Brain microvascular endothelial cell (primary cell): ENCODE data around the gene DAB1.
A peak's percentile ranks its signal among the peaks of the same experiment; 100 is the strongest.

ENCODE experiments used
- DNase-seq: peaks from one replicate; pipeline ENCODE4 v3.0.0-alpha.2; 2020
- H3K27ac ChIP-seq: fragments of 250-450 bp; sonication (Bioruptor Pico); 2 replicates; pipeline ENCODE4 v1.5.1; 2020; ENCODE audit warnings: mild to moderate bottlenecking, moderate library complexity
- H3K27me3 ChIP-seq: fragments of 250-450 bp; sonication (Bioruptor Pico); replicated peaks from 2 replicates; pipeline ENCODE4 v1.5.1; 2020; ENCODE audit warnings: mild to moderate bottlenecking
- H3K36me3 ChIP-seq: fragments of 250-450 bp; sonication (Bioruptor Pico); replicated peaks from 2 replicates; pipeline ENCODE4 v1.5.1; 2020; ENCODE audit warnings: mild to moderate bottlenecking
- H3K4me3 ChIP-seq: 2 replicates; pipeline ENCODE4 v1.5.1; 2011; ENCODE audit warnings: low read depth, mild to moderate bottlenecking, control low read depth, low read length, moderate library complexity
- CTCF ChIP-seq: IDR thresholded peaks from 2 replicates; pipeline ENCODE4 v1.5.1; 2011; ENCODE audit warnings: low read depth, mild to moderate bottlenecking, moderate library complexity, low read length, control low read depth, inconsistent platforms; ENCODE audit errors: missing control alignments
- in situ Hi-C: cut with HindIII; loops from 2 replicates; pipeline ENCODE4 v1.10.0; 2017; ENCODE audit warnings: low sequenced_read_pairs, low pct_ligation_motif_present

The DAB1 gene

GRCh38 chr1:56967900-56968832, 455.7 kb downstream of the DAB1 start:
- no peaks in the 10 kb centered on the region for H3K36me3 ChIP-seq
- peak; percentile 74 for TF ChIP-seq CTCF
- no peak for DNase-seq
- H3K27me3 ChIP-seq = no peaks in the 10 kb centered on the region
- H3K4me3 ChIP-seq = no peak overlapping the region
- H3K27ac ChIP-seq = no peak overlapping the region
- in situ Hi-C loops = no loop called here

GRCh38 chr1:56967355-56967754, 456.5 kb downstream of the DAB1 start:
- no peaks in the 10 kb centered on the region for H3K27me3 ChIP-seq
- H3K27ac ChIP-seq = no peak overlapping the region
- no peak overlapping the region for H3K4me3 ChIP-seq
- DNase-seq = no peak
- no peak for TF ChIP-seq CTCF
- no peaks in the 10 kb centered on the region for H3K36me3 ChIP-seq
- in situ Hi-C loops = no loop called here

- no peaks in the 10 kb centered on the region for H3K27me3 ChIP-seq
- TF ChIP-seq CTCF = no peak
- in situ Hi-C loops = no loop called here
- DNase-seq = no peak
- H3K27ac ChIP-seq = no peak overlapping the region
- no peak overlapping the region for H3K4me3 ChIP-seq
- no peaks in the 10 kb centered on the region for H3K36me3 ChIP-seq
Observed at GRCh38 chr1:56966698-56966999, 457.2 kb downstream of the DAB1 start.

- no peak for DNase-seq
Observed at GRCh38 chr1:56965916-56966697, 457.8 kb downstream of the DAB1 start, which contains the start of gene C8B. Gene C8B, minus strand, starts transcription at chr1:56966015. Its CDS starts 67 bp downstream, at chr1:56965948.

GRCh38 chr1:56965191-56965590, 458.7 kb downstream of the DAB1 start:
- no peak for DNase-seq
- Histone ChIP-seq H3K27me3 (no peaks in the 10 kb centered on the region), H3K36me3 (no peaks in the 10 kb centered on the region), H3K27ac (no peak overlapping the region), H3K4me3 (no peak overlapping the region)
- no peak for TF ChIP-seq CTCF
- in situ Hi-C loops = no loop called here

More at GRCh38 chr1:56965916-56966697, 457.8 kb downstream of the DAB1 start, which contains the start of gene C8B:
- H3K27ac ChIP-seq = no peak within 1 kb of the TSS
- in situ Hi-C loops = no loop called here
- H3K27me3 ChIP-seq = no peaks in the 10 kb centered on the region
- H3K36me3 ChIP-seq = no peaks in the 10 kb centered on the region
- no peak within 1 kb of the TSS for H3K4me3 ChIP-seq
- TF ChIP-seq CTCF = no peak
